GM12878 (cell line): ENCODE results near the gene TTLL3.

Experiments
- CEBPB ChIP-seq, 2 experiments: fragments of 150-350 bp in 1 of 2; IDR thresholded peaks; 2 replicates each; pipeline ENCODE4 v1.6.1; 2012 to 2014; ENCODE audit warnings: low read depth in 2 of 2, low read length in 2 of 2, borderline replicate concordance in 1 of 2, inconsistent platforms in 1 of 2
- CTCF ChIP-seq, 3 experiments: IDR thresholded peaks in 2 of 3; conservative IDR thresholded peaks in 1 of 3; 2 replicates each; pipeline ENCODE4 v1.5.1; 2011; ENCODE audit warnings: low read depth in 3 of 3, low read length in 3 of 3, mild to moderate bottlenecking in 3 of 3, control low read depth in 2 of 3, moderate library complexity in 2 of 3, inconsistent platforms in 1 of 3, mixed read lengths in 1 of 3; ENCODE audit not compliant: control insufficient read depth in 2 of 3, insufficient read depth in 1 of 3; ENCODE audit errors: extremely low read depth in 1 of 3
- EP300 ChIP-seq, 2 experiments: fragments of 150-350 bp in 1 of 2; IDR thresholded peaks; 2 replicates each; pipeline ENCODE4 v1.6.1; 2011 to 2012; ENCODE audit warnings: low read depth in 2 of 2, low read length in 2 of 2, borderline replicate concordance in 1 of 2, improper control_type of control experiment in 1 of 2, inconsistent platforms in 1 of 2; ENCODE audit not compliant: control insufficient read depth in 1 of 2
- ESRRA ChIP-seq: IDR thresholded peaks from 2 replicates; pipeline ENCODE4 v1.6.1; 2012; ENCODE audit warnings: mild to moderate bottlenecking, low read length, improper control_type of control experiment
- EZH2 ChIP-seq: IDR thresholded peaks from 2 replicates; pipeline ENCODE4 v1.6.1; 2012; ENCODE audit warnings: low read depth, mild to moderate bottlenecking, control low read depth, inconsistent platforms, low read length, borderline replicate concordance; ENCODE audit not compliant: control insufficient read depth
- SMAD5 ChIP-seq: IDR thresholded peaks from 2 replicates; pipeline ENCODE4 v1.6.1; 2016; ENCODE audit warnings: antibody characterized with exemption, low read depth
- SMARCA5 ChIP-seq: fragments of 450-650 bp; IDR thresholded peaks from 2 replicates; pipeline ENCODE4 v1.6.1; 2017; ENCODE audit warnings: mild to moderate bottlenecking
- SP1 ChIP-seq: IDR thresholded peaks from one replicate; pipeline ENCODE4 v1.6.1; 2011; ENCODE audit warnings: low read depth, low read length
- USF2 ChIP-seq: IDR thresholded peaks from 2 replicates; pipeline ENCODE4 v1.6.1; 2011; ENCODE audit warnings: low read depth, low read length, improper control_type of control experiment, borderline replicate concordance

- no peak for TF ChIP-seq SMARCA5
- TF ChIP-seq ESRRA = no peak
- no peak for TF ChIP-seq CEBPB (IDR thresholded peaks at IDR 0.05; ENCODE audit: borderline replicate concordance in 1 of 2, low read depth in 2 of 2, low read length in 2 of 2)
- peak; percentile 9 to 65 (median 58) for TF ChIP-seq CTCF (IDR thresholded peaks at IDR 0.05 in 2 of 3, conservative IDR thresholded peaks at IDR 0.05 in 1 of 3; ENCODE audit: control insufficient read depth in 2 of 3, extremely low read depth in 1 of 3, insufficient read depth in 1 of 3, low read depth in 3 of 3, low read length in 3 of 3)
- TF ChIP-seq USF2 = no peak
- no peak for TF ChIP-seq SP1
- no peak for TF ChIP-seq EZH2
- TF ChIP-seq EP300 (IDR thresholded peaks at IDR 0.05; ENCODE audit: borderline replicate concordance in 1 of 2, control insufficient read depth in 1 of 2, low read depth in 2 of 2, low read length in 2 of 2) = no peak
- no peak for TF ChIP-seq SMAD5
These were observed 23.0 kb upstream of the TTLL3 start for GRCh38 chr3:9786825-9787669.
